GM12892 (cell line): Measurements from ENCODE around the gene SPATA31C2.

ENCODE experiments used
- DNase-seq: peaks from one replicate; pipeline ENCODE4 v3.0.0; 2011; ENCODE audit not compliant: insufficient read length
- FAIRE-seq: peaks from 2 replicates; lab custom pipeline; 2011; peaks lifted over from hg19 to GRCh38; lab: Jason Lieb, UNC
- POLR2A ChIP-seq: IDR thresholded peaks from 2 replicates; pipeline ENCODE4 v1.6.1; 2011; ENCODE audit warnings: low read depth, low read length, control low read depth
- POLR2AphosphoS5 ChIP-seq: IDR thresholded peaks from 2 replicates; pipeline ENCODE4 v1.6.1; 2011; ENCODE audit warnings: low read depth, low read length, control low read depth
- TAF1 ChIP-seq: IDR thresholded peaks from 2 replicates; pipeline ENCODE4 v1.6.1; 2011; ENCODE audit warnings: low read depth, mild to moderate bottlenecking, control low read depth, low read length, borderline replicate concordance

Gene SPATA31C2

GRCh38 chr9:88110026-88110425 lies 28.2 kb downstream of the SPATA31C2 start:
- TF ChIP-seq TAF1 (no peak), POLR2A (no peak), POLR2AphosphoS5 (no peak)
- DNase-seq, result no peak
- no peak for FAIRE-seq

GRCh38 chr9:88108779-88109178 lies 29.5 kb downstream of the SPATA31C2 start:
- FAIRE-seq, result no peak

GRCh38 chr9:88106492-88106891 lies 31.8 kb downstream of the SPATA31C2 start:
- FAIRE-seq (no peak), DNase-seq (no peak)
- TF ChIP-seq POLR2AphosphoS5, result no peak
- TF ChIP-seq POLR2A, result no peak
- no peak for TF ChIP-seq TAF1

More at GRCh38 chr9:88108779-88109178, 29.5 kb downstream of the SPATA31C2 start:
- no peak for TF ChIP-seq POLR2AphosphoS5
- TF ChIP-seq POLR2A, result no peak
- DNase-seq, result no peak

GRCh38 chr9:88092797-88093331 lies 45.4 kb downstream of the SPATA31C2 start:
- FAIRE-seq (no peak), DNase-seq (no peak)
- TF ChIP-seq POLR2A, result no peak
- TF ChIP-seq TAF1, result no peak
- no peak for TF ChIP-seq POLR2AphosphoS5

- no peak for DNase-seq
- FAIRE-seq, result no peak
- TF ChIP-seq TAF1 (no peak), POLR2A (no peak)
Measured at GRCh38 chr9:88090151-88090581, 48.1 kb downstream of the SPATA31C2 start.

GRCh38 chr9:88087906-88088305 lies 50.4 kb downstream of the SPATA31C2 start:
- no peak for DNase-seq
- TF ChIP-seq POLR2AphosphoS5 (no peak), POLR2A (no peak), TAF1 (no peak)
- no peak for FAIRE-seq

- no peak for DNase-seq
- TF ChIP-seq POLR2AphosphoS5 (no peak), POLR2A (no peak), TAF1 (no peak)
- FAIRE-seq, result no peak
Measured at GRCh38 chr9:88085476-88085875, 52.8 kb downstream of the SPATA31C2 start.

- no peak for DNase-seq
- FAIRE-seq, result no peak
- TF ChIP-seq POLR2AphosphoS5 (no peak), POLR2A (no peak), TAF1 (no peak)
Measured at GRCh38 chr9:88084357-88085183, 53.7 kb downstream of the SPATA31C2 start.
